HepG2 (cell line): Measurements from ENCODE around the gene LPAR1. TPM values are rescaled to one million over a fixed set of nuclear protein-coding genes. Genes with fewer than 3 reads are reported as not detected.

Experiments used
- ATAC-seq: fragments of 200-7000 bp; cut with Tn5 transposase; 3 replicates; pipeline ENCODE4 v1.9.1; 2020; ENCODE audit warnings: mild to moderate bottlenecking, moderate library complexity
- BruUV-seq: library from RNA; stranded (reverse); fragments of 400-500 nt; replicated peaks from 2 replicates; lab custom pipeline; 2021; lab: Mats Ljungman, UMichigan
- CTCF ChIA-PET: fragments of 300-600 bp; formaldehyde crosslinking; extraction: SDS; loops from one replicate; lab custom pipeline; 2021; ENCODE audit warnings: low total read pairs, inconsistent platforms, low intra/inter-chr PET ratio; lab: Yijun Ruan, JAX
- POLR2A ChIA-PET: fragments of 350-600 bp; sonication (Branson Sonifier 250); formaldehyde crosslinking; loops from one replicate; lab custom pipeline; 2020; ENCODE audit warnings: antibody characterized with exemption, inconsistent platforms; lab: Yijun Ruan, JAX
- DNase-seq: peaks from one replicate; pipeline ENCODE4 v3.0.0-alpha.2; 2015; ENCODE audit warnings: low spot score
- FAIRE-seq: peaks from 3 replicates; lab custom pipeline; 2011; peaks lifted over from hg19 to GRCh38; lab: Jason Lieb, UNC
- H2AFZ ChIP-seq: one replicate; pipeline ENCODE4 v1.6.1; 2011; ENCODE audit warnings: low read length, inconsistent platforms
- H3K27ac ChIP-seq: fragments of 300-600 bp; 3 replicates; pipeline ENCODE4 v1.8.0; 2011; ENCODE audit warnings: mixed run types, mild to moderate bottlenecking, mixed read lengths, low read length, inconsistent platforms; ENCODE audit not compliant: insufficient read depth; ENCODE audit errors: extremely low read length
- H3K27me3 ChIP-seq, 2 experiments: fragments of 200-600 bp in 1 of 2; 2 replicates in 1 of 2; 3 replicates in 1 of 2; pipeline versions ENCODE4 v1.6.0 to v1.8.0; 2011; ENCODE audit warnings: low read length in 2 of 2, mild to moderate bottlenecking in 2 of 2, moderate library complexity in 2 of 2, inconsistent platforms in 1 of 2; ENCODE audit not compliant: insufficient read depth in 2 of 2, control insufficient read depth in 1 of 2
- H3K36me3 ChIP-seq, 2 experiments: fragments of 200-600 bp in 1 of 2; replicated peaks in 1 of 2; 2 replicates in 1 of 2; 3 replicates in 1 of 2; pipeline versions ENCODE4 v1.5.1 to v1.8.0; 2011; ENCODE audit warnings: low read length in 2 of 2, inconsistent platforms in 1 of 2; ENCODE audit not compliant: insufficient read depth in 2 of 2, control insufficient read depth in 1 of 2
- H3K4me1 ChIP-seq: 2 replicates; pipeline ENCODE4 v1.5.1; 2012; ENCODE audit warnings: low read length, inconsistent platforms; ENCODE audit not compliant: insufficient read depth
- H3K4me2 ChIP-seq: 2 replicates; pipeline ENCODE4 v1.6.0; 2011; ENCODE audit warnings: low read depth, low read length, inconsistent platforms
- H3K4me3 ChIP-seq, 3 experiments: fragments of 200-600 bp in 1 of 3; sonication (generic), shearing (Covaris generic) in 1 of 3; replicated peaks in 1 of 3; 2 replicates each; pipeline ENCODE4 v1.5.1; 2011 to 2016; ENCODE audit warnings: low read length in 3 of 3, inconsistent platforms in 2 of 3, low read depth in 2 of 3, mild to moderate bottlenecking in 2 of 3, control low read depth in 1 of 3, mixed read lengths in 1 of 3; ENCODE audit not compliant: insufficient read depth in 1 of 3
- H3K79me2 ChIP-seq: one replicate; pipeline ENCODE4 v1.6.1; 2011; ENCODE audit warnings: low read length, inconsistent platforms; ENCODE audit not compliant: insufficient read depth
- H3K9ac ChIP-seq: 2 replicates; pipeline ENCODE4 v1.6.0; 2011; ENCODE audit warnings: mild to moderate bottlenecking, low read depth, low read length, inconsistent platforms; ENCODE audit not compliant: insufficient read depth
- H3K9me3 ChIP-seq: 2 replicates; pipeline ENCODE4 v1.5.1; 2012; ENCODE audit warnings: mild to moderate bottlenecking, low read length
- H4K20me1 ChIP-seq: 2 replicates; pipeline ENCODE4 v1.6.0; 2011; ENCODE audit warnings: inconsistent platforms, mild to moderate bottlenecking, low read length, moderate library complexity; ENCODE audit not compliant: insufficient read depth
- DNMT3B ChIP-seq: conservative IDR thresholded peaks from 2 replicates; pipeline ENCODE4 v1.6.1; 2016; ENCODE audit warnings: missing biosample characterization, control low read depth
- DPF2 ChIP-seq: sonication (generic); formaldehyde crosslinking; IDR thresholded peaks from 2 replicates; pipeline ENCODE4 v1.4.0; 2020; ENCODE audit warnings: mild to moderate bottlenecking, low read depth, missing genetic modification reagents, borderline replicate concordance
- FOXC1 ChIP-seq: sonication (generic); formaldehyde crosslinking; IDR thresholded peaks from 2 replicates; pipeline ENCODE4 v1.8.0; 2022; ENCODE audit warnings: mild to moderate bottlenecking, missing genetic modification reagents, borderline replicate concordance
- MIER2 ChIP-seq: IDR thresholded peaks from 2 replicates; pipeline ENCODE4 v1.6.1; 2016; ENCODE audit warnings: missing biosample characterization, missing genetic modification reagents
- NR3C1 ChIP-seq: sonication (generic); formaldehyde crosslinking; IDR thresholded peaks from 2 replicates; pipeline ENCODE4 v1.4.0; 2020; ENCODE audit warnings: missing genetic modification reagents
- SNAI1 ChIP-seq: sonication (generic); formaldehyde crosslinking; IDR thresholded peaks from 2 replicates; pipeline ENCODE4 v1.5.0; 2020; ENCODE audit warnings: mild to moderate bottlenecking, missing genetic modification reagents, borderline replicate concordance
- ZZZ3 ChIP-seq: sonication (generic); formaldehyde crosslinking; IDR thresholded peaks from 2 replicates; pipeline ENCODE4 v1.4.0; 2020; ENCODE audit warnings: missing genetic modification reagents, mild to moderate bottlenecking, borderline replicate concordance
- WGBS: methylation state at CpG from one replicate; pipeline ENCODE4 v1.1.6; 2017; ENCODE audit warnings: low lambda C conversion rate; 5-methylcytosine and 5-hydroxymethylcytosine counted together
- in situ Hi-C: cut with HindIII; loops from 2 replicates; pipeline ENCODE4 v1.10.0; 2017; ENCODE audit warnings: low pct_unique_long_range_greater_than_20kb; ENCODE audit not compliant: extremely low pct_ligation_motif_present
- intact Hi-C: fragments of 100-400 bp; cut with micrococcal nuclease; formaldehyde crosslinking; loops from one replicate; pipeline ENCODE4 v1.10.0; 2022; ENCODE audit not compliant: unreplicated experiment
- polyA plus RNA-seq, 8 experiments: library from polyadenylated mRNA; depleted of rRNA in 3 of 8; stranded (reverse) in 7 of 8; unstranded in 1 of 8; fragments of >200 nt; fragmentation: Illumina TruSeq in 4 of 8; extraction: Trizol in 4 of 8; gene quantifications; 2 replicates each; pipeline versions ENCODE4 v1.2.1 to v1.2.3, GENCODE V29; 2011 to 2016; ENCODE audit warnings: low read depth in 4 of 8, missing spikeins in 1 of 8, mixed read lengths in 1 of 8; ENCODE audit not compliant: insufficient read depth in 1 of 8
- total RNA-seq, 5 experiments: library from RNA; depleted of rRNA; stranded (reverse); fragments of >200 nt; fragmentation: Illumina TruSeq; extraction: Trizol; gene quantifications; 2 replicates each; pipeline ENCODE4 v1.2.3, GENCODE V29; 2016; ENCODE audit warnings: low read depth in 1 of 5
- TF ChIP-seq, protein P1 (sequence below): sonication (generic); formaldehyde crosslinking; IDR thresholded peaks from 2 replicates; pipeline ENCODE4 v1.4.0; 2020; ENCODE audit warnings: missing genetic modification reagents
- TF ChIP-seq, protein P2 (sequence below): sonication (generic); formaldehyde crosslinking; IDR thresholded peaks from 2 replicates; pipeline ENCODE4 v1.4.0; 2020; ENCODE audit warnings: missing genetic modification reagents
- TF ChIP-seq, protein P3 (sequence below): sonication (generic); formaldehyde crosslinking; IDR thresholded peaks from 2 replicates; pipeline ENCODE4 v1.4.0; 2020; ENCODE audit warnings: missing genetic modification reagents

The LPAR1 gene
- total and polyA plus RNA-seq, 2 of the 13 experiments (the other 11 are each of a cell fraction or from before 2014, with no cell fraction given), result not detected

DNA sequence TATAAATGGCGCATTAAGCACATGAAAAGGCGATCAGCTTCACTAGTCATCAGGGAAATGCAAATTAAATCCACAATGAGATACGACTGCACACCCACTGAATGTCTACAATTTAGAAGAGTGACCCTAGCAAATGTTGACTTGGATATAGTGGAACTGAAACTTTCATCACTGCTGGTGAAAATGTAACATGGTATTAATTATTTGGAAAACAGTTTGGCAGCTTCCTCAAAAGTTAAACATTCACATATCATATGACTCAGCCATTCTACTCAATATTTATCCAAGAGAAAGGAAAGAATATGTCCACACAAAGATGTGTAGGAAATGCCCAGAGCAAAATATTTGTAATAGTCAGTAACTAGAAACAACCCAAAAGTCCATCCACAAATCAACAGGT is 146.5 kb downstream of the LPAR1 start:
- TF ChIP-seq, protein P1, sequence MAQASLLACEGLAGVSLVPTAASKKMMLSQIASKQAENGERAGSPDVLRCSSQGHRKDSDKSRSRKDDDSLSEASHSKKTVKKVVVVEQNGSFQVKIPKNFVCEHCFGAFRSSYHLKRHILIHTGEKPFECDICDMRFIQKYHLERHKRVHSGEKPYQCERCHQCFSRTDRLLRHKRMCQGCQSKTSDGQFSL (CRISPR knock-in tag), result no peak
- TF ChIP-seq NR3C1, result no peak
- CTCF ChIA-PET, result no interaction called here
- no peak overlapping the region for H3K9ac ChIP-seq
- H3K4me2 ChIP-seq, result no peak overlapping the region
- ATAC-seq, result no peak
- POLR2A ChIA-PET, result no interaction called here
- H3K27ac ChIP-seq, result no peak overlapping the region
- H3K4me1 ChIP-seq, result no peaks in the 10 kb centered on the region
- H3K27me3 ChIP-seq, result no peaks in the 10 kb centered on the region
- H3K9me3 ChIP-seq, result no peaks in the 10 kb centered on the region
- H2AFZ ChIP-seq, result no peak overlapping the region
- BruUV-seq, result no TSS peak
- no peak overlapping the region for H3K4me3 ChIP-seq
- WGBS, result 4% methylated on average over 3 of the region's 3 CpGs
- no peak for FAIRE-seq
- no peaks in the 10 kb centered on the region for H4K20me1 ChIP-seq
- H3K36me3 ChIP-seq, result no peaks in the 10 kb centered on the region
- no peaks in the 10 kb centered on the region for H3K79me2 ChIP-seq
- intact Hi-C loops (no loop called here), in situ Hi-C loops (loop anchor here (25.0 kb wide), 1 partner anchor 396 kb away; no protein-coding TSS in a partner anchor)
- no peak for DNase-seq

DNA sequence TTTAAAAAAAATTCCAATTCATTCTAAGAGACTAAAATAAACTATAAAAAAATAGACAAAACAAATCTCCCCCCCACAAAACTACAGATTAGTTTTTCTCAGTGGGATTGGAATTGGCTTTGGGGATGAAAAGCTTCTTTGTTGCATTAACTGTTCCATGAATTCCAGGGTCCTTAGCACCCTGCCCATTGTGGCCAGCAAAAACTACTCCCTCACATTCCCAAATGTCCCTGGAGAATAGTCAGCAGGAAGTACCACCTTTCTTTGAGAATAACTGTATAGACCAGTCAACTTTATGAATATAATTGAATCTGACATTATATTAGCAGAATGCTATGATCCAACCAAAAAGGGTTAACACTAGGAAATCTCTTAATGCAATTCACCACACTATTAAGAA is 147.9 kb downstream of the LPAR1 start:
- Histone ChIP-seq H3K36me3 (no peaks in the 10 kb centered on the region), H3K4me3 (no peak overlapping the region), H3K27me3 (no peaks in the 10 kb centered on the region), H3K9me3 (no peaks in the 10 kb centered on the region), H3K79me2 (no peaks in the 10 kb centered on the region), H3K4me1 (no peaks in the 10 kb centered on the region), H3K4me2 (no peak overlapping the region), H2AFZ (no peak overlapping the region), H4K20me1 (no peaks in the 10 kb centered on the region), H3K9ac (no peak overlapping the region), H3K27ac (no peak overlapping the region)
- ChIA-PET POLR2A (no interaction called here), CTCF (no interaction called here)
- ATAC-seq (no peak), FAIRE-seq (no peak), DNase-seq (no peak)
- no TSS peak for BruUV-seq
- intact Hi-C loops (no loop called here), in situ Hi-C loops (loop anchor here (25.0 kb wide), 1 partner anchor 397 kb away; no protein-coding TSS in a partner anchor)
- TF ChIP-seq, protein P2, sequence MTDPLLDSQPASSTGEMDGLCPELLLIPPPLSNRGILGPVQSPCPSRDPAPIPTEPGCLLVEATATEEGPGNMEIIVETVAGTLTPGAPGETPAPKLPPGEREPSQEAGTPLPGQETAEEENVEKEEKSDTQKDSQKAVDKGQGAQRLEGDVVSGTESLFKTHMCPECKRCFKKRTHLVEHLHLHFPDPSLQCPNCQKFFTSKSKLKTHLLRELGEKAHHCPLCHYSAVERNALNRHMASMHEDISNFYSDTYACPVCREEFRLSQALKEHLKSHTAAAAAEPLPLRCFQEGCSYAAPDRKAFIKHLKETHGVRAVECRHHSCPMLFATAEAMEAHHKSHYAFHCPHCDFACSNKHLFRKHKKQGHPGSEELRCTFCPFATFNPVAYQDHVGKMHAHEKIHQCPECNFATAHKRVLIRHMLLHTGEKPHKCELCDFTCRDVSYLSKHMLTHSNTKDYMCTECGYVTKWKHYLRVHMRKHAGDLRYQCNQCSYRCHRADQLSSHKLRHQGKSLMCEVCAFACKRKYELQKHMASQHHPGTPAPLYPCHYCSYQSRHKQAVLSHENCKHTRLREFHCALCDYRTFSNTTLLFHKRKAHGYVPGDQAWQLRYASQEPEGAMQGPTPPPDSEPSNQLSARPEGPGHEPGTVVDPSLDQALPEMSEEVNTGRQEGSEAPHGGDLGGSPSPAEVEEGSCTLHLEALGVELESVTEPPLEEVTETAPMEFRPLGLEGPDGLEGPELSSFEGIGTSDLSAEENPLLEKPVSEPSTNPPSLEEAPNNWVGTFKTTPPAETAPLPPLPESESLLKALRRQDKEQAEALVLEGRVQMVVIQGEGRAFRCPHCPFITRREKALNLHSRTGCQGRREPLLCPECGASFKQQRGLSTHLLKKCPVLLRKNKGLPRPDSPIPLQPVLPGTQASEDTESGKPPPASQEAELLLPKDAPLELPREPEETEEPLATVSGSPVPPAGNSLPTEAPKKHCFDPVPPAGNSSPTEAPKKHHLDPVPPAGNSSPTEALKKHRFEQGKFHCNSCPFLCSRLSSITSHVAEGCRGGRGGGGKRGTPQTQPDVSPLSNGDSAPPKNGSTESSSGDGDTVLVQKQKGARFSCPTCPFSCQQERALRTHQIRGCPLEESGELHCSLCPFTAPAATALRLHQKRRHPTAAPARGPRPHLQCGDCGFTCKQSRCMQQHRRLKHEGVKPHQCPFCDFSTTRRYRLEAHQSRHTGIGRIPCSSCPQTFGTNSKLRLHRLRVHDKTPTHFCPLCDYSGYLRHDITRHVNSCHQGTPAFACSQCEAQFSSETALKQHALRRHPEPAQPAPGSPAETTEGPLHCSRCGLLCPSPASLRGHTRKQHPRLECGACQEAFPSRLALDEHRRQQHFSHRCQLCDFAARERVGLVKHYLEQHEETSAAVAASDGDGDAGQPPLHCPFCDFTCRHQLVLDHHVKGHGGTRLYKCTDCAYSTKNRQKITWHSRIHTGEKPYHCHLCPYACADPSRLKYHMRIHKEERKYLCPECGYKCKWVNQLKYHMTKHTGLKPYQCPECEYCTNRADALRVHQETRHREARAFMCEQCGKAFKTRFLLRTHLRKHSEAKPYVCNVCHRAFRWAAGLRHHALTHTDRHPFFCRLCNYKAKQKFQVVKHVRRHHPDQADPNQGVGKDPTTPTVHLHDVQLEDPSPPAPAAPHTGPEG (CRISPR knock-in tag), result no peak
- TF ChIP-seq, protein P3, sequence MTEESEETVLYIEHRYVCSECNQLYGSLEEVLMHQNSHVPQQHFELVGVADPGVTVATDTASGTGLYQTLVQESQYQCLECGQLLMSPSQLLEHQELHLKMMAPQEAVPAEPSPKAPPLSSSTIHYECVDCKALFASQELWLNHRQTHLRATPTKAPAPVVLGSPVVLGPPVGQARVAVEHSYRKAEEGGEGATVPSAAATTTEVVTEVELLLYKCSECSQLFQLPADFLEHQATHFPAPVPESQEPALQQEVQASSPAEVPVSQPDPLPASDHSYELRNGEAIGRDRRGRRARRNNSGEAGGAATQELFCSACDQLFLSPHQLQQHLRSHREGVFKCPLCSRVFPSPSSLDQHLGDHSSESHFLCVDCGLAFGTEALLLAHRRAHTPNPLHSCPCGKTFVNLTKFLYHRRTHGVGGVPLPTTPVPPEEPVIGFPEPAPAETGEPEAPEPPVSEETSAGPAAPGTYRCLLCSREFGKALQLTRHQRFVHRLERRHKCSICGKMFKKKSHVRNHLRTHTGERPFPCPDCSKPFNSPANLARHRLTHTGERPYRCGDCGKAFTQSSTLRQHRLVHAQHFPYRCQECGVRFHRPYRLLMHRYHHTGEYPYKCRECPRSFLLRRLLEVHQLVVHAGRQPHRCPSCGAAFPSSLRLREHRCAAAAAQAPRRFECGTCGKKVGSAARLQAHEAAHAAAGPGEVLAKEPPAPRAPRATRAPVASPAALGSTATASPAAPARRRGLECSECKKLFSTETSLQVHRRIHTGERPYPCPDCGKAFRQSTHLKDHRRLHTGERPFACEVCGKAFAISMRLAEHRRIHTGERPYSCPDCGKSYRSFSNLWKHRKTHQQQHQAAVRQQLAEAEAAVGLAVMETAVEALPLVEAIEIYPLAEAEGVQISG (CRISPR knock-in tag), result no peak
- TF ChIP-seq FOXC1 (CRISPR knock-in tag), result no peak
- no peak for TF ChIP-seq ZZZ3
- no peak for TF ChIP-seq DNMT3B (CRISPR knock-in tag)
- no peak for TF ChIP-seq MIER2
- TF ChIP-seq DPF2 (CRISPR knock-in tag), result no peak
- no peak for TF ChIP-seq SNAI1 (CRISPR knock-in tag)
